GM18499 (cell line): ENCODE results near the gene RPLP2.

Experiments
- ATAC-seq: cut with Tn5 transposase; IDR thresholded peaks from one replicate; pipeline ENCODE4 v1.9.1; 2021; ENCODE audit warnings: moderate number of reproducible peaks; ENCODE audit not compliant: insufficient read depth, unreplicated experiment

The RPLP2 gene

GRCh38 chr11:821512-822371 lies 12.0 kb downstream of the RPLP2 start:
- ATAC-seq, result no peak

- no peak for ATAC-seq
These were observed 13.9 kb downstream of the RPLP2 start for GRCh38 chr11:823441-824291.

GRCh38 chr11:824292-824880 lies 14.6 kb downstream of the RPLP2 start:
- ATAC-seq, result no peak

- no peak for ATAC-seq
These were observed 15.2 kb downstream of the RPLP2 start for GRCh38 chr11:824942-825341.

GRCh38 chr11:825366-826226 lies 15.8 kb downstream of the RPLP2 start:
- ATAC-seq, result no peak

- ATAC-seq, result no peak
These were observed 16.5 kb downstream of the RPLP2 start for GRCh38 chr11:826227-826621.

- ATAC-seq, result no peak
These were observed 17.0 kb downstream of the RPLP2 start for GRCh38 chr11:826836-827145.

GRCh38 chr11:827146-827896 lies 17.6 kb downstream of the RPLP2 start:
- ATAC-seq, result no peak

GRCh38 chr11:827897-828192 lies 18.1 kb downstream of the RPLP2 start, which contains the start of gene CRACR2B:
TSS of gene CRACR2B (plus strand) at chr11:827919. CDS start at chr11:828608, 689 bp downstream.
- ATAC-seq, result no peak

- ATAC-seq, result no peak
These were observed 18.9 kb downstream of the RPLP2 start for GRCh38 chr11:828506-829175.

- no peak for ATAC-seq
These were observed 19.5 kb downstream of the RPLP2 start for GRCh38 chr11:829176-829846.

GRCh38 chr11:829847-830294 lies 20.1 kb downstream of the RPLP2 start:
- ATAC-seq, result no peak

GRCh38 chr11:830295-831117 lies 20.7 kb downstream of the RPLP2 start:
- no peak for ATAC-seq

GRCh38 chr11:831118-831864 lies 21.5 kb downstream of the RPLP2 start:
- no peak for ATAC-seq

- ATAC-seq, result no peak
These were observed 22.3 kb downstream of the RPLP2 start for GRCh38 chr11:831961-832528.

GRCh38 chr11:832529-833113 lies 22.9 kb downstream of the RPLP2 start, which contains the start of gene CD151:
TSS of gene CD151 (plus strand) at chr11:832952. CDS start at chr11:836070, 3,118 bp downstream.
- ATAC-seq, result no peak
